HCT116 (cell line): Measurements from ENCODE around the gene PNP. TPM values are rescaled to one million over a fixed set of nuclear protein-coding genes. Genes with fewer than 3 reads are reported as not detected.
A peak's percentile ranks its signal among the peaks of the same experiment; 100 is the strongest.

ENCODE experiments used
- ATAC-seq: fragments of 200-7000 bp; cut with Tn5 transposase; 2 replicates; pipeline ENCODE4 v1.9.1; 2020; ENCODE audit warnings: mild to moderate bottlenecking, moderate library complexity
- BruUV-seq: library from RNA; stranded (reverse); fragments of 400-500 nt; replicated peaks from 2 replicates; lab custom pipeline; 2021; lab: Mats Ljungman, UMichigan
- CTCF ChIA-PET: fragments of 300-600 bp; sonication (Branson Sonifier 250); formaldehyde crosslinking; loops from one replicate; lab custom pipeline; 2021; ENCODE audit warnings: antibody characterized with exemption; lab: Charles Lee
- POLR2A ChIA-PET: fragments of 300-600, 350-600 bp; sonication (Branson Sonifier 250); formaldehyde crosslinking; loops from one replicate; lab custom pipeline; 2021; ENCODE audit warnings: antibody characterized with exemption; lab: Charles Lee
- RAD21 ChIA-PET, 2 experiments: fragments of 300-600 bp; sonication (Branson Sonifier 250); formaldehyde crosslinking; loops; one replicate each; lab custom pipeline; 2023; ENCODE audit warnings: low total read pairs in 2 of 2; ENCODE audit not compliant: uncharacterized antibody in 2 of 2, unreplicated experiment in 2 of 2, low non-redundant PET in 1 of 2; lab: Charles Lee
- DNase-seq: peaks from one replicate; pipeline ENCODE4 v3.0.0-alpha.2; 2010; ENCODE audit warnings: low read depth, low spot score
- H2AFZ ChIP-seq: fragments of 200-600 bp; shearing (Covaris generic), sonication (generic); 2 replicates; pipeline ENCODE4 v1.6.1; 2017; ENCODE audit warnings: low read depth, mixed run types, mixed read lengths, antibody characterized with exemption, low read length; ENCODE audit not compliant: poor library complexity, severe bottlenecking
- H3K27ac ChIP-seq: 2 replicates; pipeline ENCODE4 v1.5.1; 2012; ENCODE audit warnings: low read depth, low read length
- H3K27me3 ChIP-seq: fragments of 200-600 bp; sonication (generic); 2 replicates; pipeline ENCODE4 v1.6.1; 2016; ENCODE audit warnings: mixed run types, low read length, mixed read lengths; ENCODE audit not compliant: insufficient read depth
- H3K36me3 ChIP-seq, 2 experiments: fragments of 200-500 bp in 1 of 2; fragments of 200-600 bp in 1 of 2; sonication (Bioruptor generic) in 1 of 2; sonication (generic) in 1 of 2; 2 replicates each; pipeline versions ENCODE4 v1.5.1 to v1.6.1; 2014 to 2016; ENCODE audit warnings: low read length in 2 of 2, inconsistent platforms in 1 of 2, mixed read lengths in 1 of 2, mixed run types in 1 of 2; ENCODE audit not compliant: insufficient read depth in 2 of 2, control insufficient read depth in 1 of 2
- H3K4me1 ChIP-seq, 2 experiments: fragments of 200-600 bp in 1 of 2; sonication (generic) in 1 of 2; 2 replicates each; pipeline versions ENCODE4 v1.5.1 to v1.6.1; 2012 to 2017; ENCODE audit warnings: low read length in 2 of 2, inconsistent platforms in 1 of 2, mild to moderate bottlenecking in 1 of 2, mixed read lengths in 1 of 2, mixed run types in 1 of 2, moderate library complexity in 1 of 2; ENCODE audit not compliant: insufficient read depth in 2 of 2, control insufficient read depth in 1 of 2
- H3K4me2 ChIP-seq: fragments of 200-600 bp; sonication (generic); 2 replicates; pipeline ENCODE4 v1.6.1; 2017; ENCODE audit warnings: mixed run types, low read length, mixed read lengths
- H3K4me3 ChIP-seq, 2 experiments: fragments of 200-600 bp in 1 of 2; sonication (generic) in 1 of 2; replicated peaks in 1 of 2; 2 replicates each; pipeline ENCODE4 v1.5.1; 2011 to 2016; ENCODE audit warnings: low read length in 2 of 2, control low read depth in 1 of 2, low read depth in 1 of 2, mild to moderate bottlenecking in 1 of 2, mixed read lengths in 1 of 2, mixed run types in 1 of 2
- H3K79me2 ChIP-seq: fragments of 200-600 bp; sonication (generic); 2 replicates; pipeline ENCODE4 v1.6.1; 2017; ENCODE audit warnings: mild to moderate bottlenecking, mixed run types, low read length, moderate library complexity, mixed read lengths; ENCODE audit not compliant: insufficient read depth
- H3K9ac ChIP-seq: fragments of 200-600 bp; sonication (generic); 2 replicates; pipeline ENCODE4 v1.6.1; 2016; ENCODE audit warnings: low read length, mixed read lengths
- H3K9me2 ChIP-seq: fragments of 200-600 bp; sonication (generic), shearing (Covaris generic); 2 replicates; pipeline ENCODE4 v1.6.1; 2017; ENCODE audit warnings: mixed run types, mild to moderate bottlenecking, moderate library complexity; ENCODE audit not compliant: insufficient read depth
- H3K9me3 ChIP-seq, 2 experiments: fragments of 200-500 bp in 1 of 2; fragments of 200-600 bp in 1 of 2; sonication (Bioruptor generic) in 1 of 2; sonication (generic) in 1 of 2; 2 replicates each; pipeline ENCODE4 v1.6.1; 2014 to 2017; ENCODE audit warnings: low read length in 2 of 2, mixed read lengths in 2 of 2, inconsistent platforms in 1 of 2, low read depth in 1 of 2, mild to moderate bottlenecking in 1 of 2, mixed run types in 1 of 2, moderate library complexity in 1 of 2; ENCODE audit not compliant: control insufficient read depth in 1 of 2, insufficient read depth in 1 of 2
- H4K20me1 ChIP-seq: fragments of 200-600 bp; sonication (generic), shearing (Covaris generic); 2 replicates; pipeline ENCODE4 v1.6.1; 2017; ENCODE audit warnings: mixed run types, mild to moderate bottlenecking, moderate library complexity; ENCODE audit not compliant: insufficient read depth
- ATF3 ChIP-seq: IDR thresholded peaks from 2 replicates; pipeline ENCODE4 v1.6.1; 2012
- CBX3 ChIP-seq: IDR thresholded peaks from 2 replicates; pipeline ENCODE4 v1.6.1; 2012; ENCODE audit warnings: low read depth
- CEBPB ChIP-seq: IDR thresholded peaks from 2 replicates; pipeline ENCODE4 v1.6.1; 2012; ENCODE audit warnings: low read depth
- CTCF ChIP-seq, 3 experiments: fragments of 200-600 bp in 1 of 3; sonication (generic) in 1 of 3; IDR thresholded peaks in 2 of 3; conservative IDR thresholded peaks in 1 of 3; 2 replicates each; pipeline ENCODE4 v1.5.1; 2012 to 2017; ENCODE audit warnings: low read depth in 2 of 3, low read length in 2 of 3, antibody characterized with exemption in 1 of 3, borderline replicate concordance in 1 of 3, control low read depth in 1 of 3, mild to moderate bottlenecking in 1 of 3, mixed read lengths in 1 of 3, mixed run types in 1 of 3, moderate library complexity in 1 of 3; ENCODE audit not compliant: insufficient read depth in 1 of 3
- ELF1 ChIP-seq: IDR thresholded peaks from 2 replicates; pipeline ENCODE4 v1.6.1; 2012; ENCODE audit warnings: low read depth, borderline replicate concordance
- EZH2 ChIP-seq: fragments of 200-600 bp; sonication (generic); IDR thresholded peaks from 2 replicates; pipeline ENCODE4 v1.6.1; 2017; ENCODE audit warnings: antibody characterized with exemption, mixed run types
- FOSL1 ChIP-seq: IDR thresholded peaks from 2 replicates; pipeline ENCODE4 v1.6.1; 2012; ENCODE audit warnings: low read depth
- JUND ChIP-seq: IDR thresholded peaks from 2 replicates; pipeline ENCODE4 v1.6.1; 2012
- MAX ChIP-seq: IDR thresholded peaks from 2 replicates; pipeline ENCODE4 v1.6.1; 2012
- POLR2AphosphoS5 ChIP-seq: IDR thresholded peaks from 2 replicates; pipeline ENCODE4 v1.6.1; 2011; ENCODE audit warnings: mild to moderate bottlenecking, low read depth, low read length, moderate library complexity
- RAD21 ChIP-seq: IDR thresholded peaks from 2 replicates; pipeline ENCODE4 v1.6.1; 2012; ENCODE audit warnings: low read depth, mild to moderate bottlenecking
- SP1 ChIP-seq: IDR thresholded peaks from 2 replicates; pipeline ENCODE4 v1.6.1; 2012; ENCODE audit warnings: low read depth
- SRF ChIP-seq: IDR thresholded peaks from 2 replicates; pipeline ENCODE4 v1.6.1; 2012; ENCODE audit warnings: low read depth
- TCF7L2 ChIP-seq: IDR thresholded peaks from 2 replicates; pipeline ENCODE4 v1.7.0; 2011; ENCODE audit warnings: borderline replicate concordance, inconsistent platforms; ENCODE audit not compliant: insufficient read depth, insufficient read length; ENCODE audit errors: extremely low read depth
- intact Hi-C: fragments of 100-400 bp; cut with micrococcal nuclease; formaldehyde crosslinking; loops from 2 replicates; pipeline ENCODE4 v1.10.0; 2022
- total RNA-seq: library from RNA; stranded (reverse); gene quantifications from one replicate; pipeline ENCODE4 v1.2.1, GENCODE V29; 2021; ENCODE audit not compliant: unreplicated experiment

Gene PNP
- total RNA-seq, 1 experiment from 2014 or later: 63.0 TPM

GRCh38 chr14:20427231-20428009 is 41.8 kb upstream of the PNP start (continued):
- TF ChIP-seq FOSL1: peak; percentile 48; the same call in 1 of the 2 replicates

GRCh38 chr14:20428010-20428365 is 41.2 kb upstream of the PNP start:
- Histone ChIP-seq H3K4me1 (peaks cover 10 to 14% of the 10 kb centered on the region in 2 experiments), H3K4me3 (no peak overlapping the region), H2AFZ (no peak overlapping the region), H3K36me3 (no peaks in the 10 kb centered on the region), H3K9me3 (no peaks in the 10 kb centered on the region), H3K9me2 (no peaks in the 10 kb centered on the region), H3K4me2 (no peak overlapping the region), H3K27me3 (no peaks in the 10 kb centered on the region), H3K27ac (no peak overlapping the region), H4K20me1 (no peaks in the 10 kb centered on the region), H3K9ac (no peak overlapping the region), H3K79me2 (no peaks in the 10 kb centered on the region)
- CTCF ChIA-PET: no interaction called here
- intact Hi-C loops: no loop called here
- RAD21 ChIA-PET: no interaction called here
- POLR2A ChIA-PET: no interaction called here
- no peak for DNase-seq
- no TSS peak for BruUV-seq
- ATAC-seq: no peak
- TF ChIP-seq SRF: no peak
- TF ChIP-seq JUND: no peak
- no peak for TF ChIP-seq TCF7L2
- no peak for TF ChIP-seq ATF3
- no peak for TF ChIP-seq CEBPB
- TF ChIP-seq MAX: no peak
- TF ChIP-seq RAD21: no peak
- no peak for TF ChIP-seq FOSL1
- no peak for TF ChIP-seq POLR2AphosphoS5
- no peak for TF ChIP-seq SP1
- no peak for TF ChIP-seq ELF1
- no peak for TF ChIP-seq CBX3
- TF ChIP-seq CTCF (IDR thresholded peaks at IDR 0.05 in 2 of 3, conservative IDR thresholded peaks at IDR 0.05 in 1 of 3; ENCODE audit: borderline replicate concordance in 1 of 3, insufficient read depth in 1 of 3, low read depth in 2 of 3, low read length in 2 of 3): no peak
- no peak for TF ChIP-seq EZH2
